ENCODE results near the gene C19orf38.
A peak's percentile ranks its signal among the peaks of the same experiment; 100 is the strongest.

C19orf38 gene

DNA sequence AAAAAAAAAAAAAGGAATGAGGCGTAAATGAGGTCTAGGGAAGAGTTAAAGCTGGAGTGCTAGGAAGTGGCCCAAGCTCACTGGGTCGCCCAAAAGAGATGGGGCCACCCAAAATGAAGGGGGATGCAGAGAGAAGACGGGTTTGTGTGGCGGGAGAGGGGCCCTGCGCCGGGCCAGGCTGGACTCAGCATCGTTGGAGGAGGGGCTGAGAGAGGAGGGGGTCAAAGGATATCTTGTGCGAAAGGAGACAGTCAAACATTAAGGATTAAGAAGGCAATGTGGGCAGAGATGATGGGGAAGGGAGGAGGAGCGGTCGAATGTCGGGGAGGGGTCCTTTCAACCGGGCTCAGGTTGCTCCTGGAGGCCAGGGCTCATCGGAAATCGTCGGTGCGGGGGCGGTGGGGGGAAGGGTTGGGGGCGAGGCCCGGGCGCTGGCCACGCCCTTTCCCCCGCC is 22.3 kb downstream of the C19orf38 start:
- H3K4me3 ChIP-seq (replicated peaks; ENCODE audit: insufficient read depth, low read length): peak overlapping the region; percentile 55
- peak overlapping the region; percentile 32; the same call in 1 of the 2 replicates for H3K27ac ChIP-seq (replicated peaks)
- no peak for DNase-seq (ENCODE audit: low read depth in 1 of 2, low spot score in 1 of 2)
- H3K27me3 ChIP-seq (ENCODE audit: insufficient read depth, poor library complexity, severe bottlenecking): no peaks in the 10 kb centered on the region
- TF ChIP-seq SPI1 (IDR thresholded peaks at IDR 0.05; ENCODE audit: borderline replicate concordance, low read depth): no peak
- TF ChIP-seq, protein P1, sequence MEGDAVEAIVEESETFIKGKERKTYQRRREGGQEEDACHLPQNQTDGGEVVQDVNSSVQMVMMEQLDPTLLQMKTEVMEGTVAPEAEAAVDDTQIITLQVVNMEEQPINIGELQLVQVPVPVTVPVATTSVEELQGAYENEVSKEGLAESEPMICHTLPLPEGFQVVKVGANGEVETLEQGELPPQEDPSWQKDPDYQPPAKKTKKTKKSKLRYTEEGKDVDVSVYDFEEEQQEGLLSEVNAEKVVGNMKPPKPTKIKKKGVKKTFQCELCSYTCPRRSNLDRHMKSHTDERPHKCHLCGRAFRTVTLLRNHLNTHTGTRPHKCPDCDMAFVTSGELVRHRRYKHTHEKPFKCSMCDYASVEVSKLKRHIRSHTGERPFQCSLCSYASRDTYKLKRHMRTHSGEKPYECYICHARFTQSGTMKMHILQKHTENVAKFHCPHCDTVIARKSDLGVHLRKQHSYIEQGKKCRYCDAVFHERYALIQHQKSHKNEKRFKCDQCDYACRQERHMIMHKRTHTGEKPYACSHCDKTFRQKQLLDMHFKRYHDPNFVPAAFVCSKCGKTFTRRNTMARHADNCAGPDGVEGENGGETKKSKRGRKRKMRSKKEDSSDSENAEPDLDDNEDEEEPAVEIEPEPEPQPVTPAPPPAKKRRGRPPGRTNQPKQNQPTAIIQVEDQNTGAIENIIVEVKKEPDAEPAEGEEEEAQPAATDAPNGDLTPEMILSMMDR (IDR thresholded peaks at IDR 0.05; ENCODE audit: insufficient read depth, low read length): no peak
- no peak for TF ChIP-seq GABPA (IDR thresholded peaks at IDR 0.05; ENCODE audit: low read depth)
- TF ChIP-seq, protein P2, sequence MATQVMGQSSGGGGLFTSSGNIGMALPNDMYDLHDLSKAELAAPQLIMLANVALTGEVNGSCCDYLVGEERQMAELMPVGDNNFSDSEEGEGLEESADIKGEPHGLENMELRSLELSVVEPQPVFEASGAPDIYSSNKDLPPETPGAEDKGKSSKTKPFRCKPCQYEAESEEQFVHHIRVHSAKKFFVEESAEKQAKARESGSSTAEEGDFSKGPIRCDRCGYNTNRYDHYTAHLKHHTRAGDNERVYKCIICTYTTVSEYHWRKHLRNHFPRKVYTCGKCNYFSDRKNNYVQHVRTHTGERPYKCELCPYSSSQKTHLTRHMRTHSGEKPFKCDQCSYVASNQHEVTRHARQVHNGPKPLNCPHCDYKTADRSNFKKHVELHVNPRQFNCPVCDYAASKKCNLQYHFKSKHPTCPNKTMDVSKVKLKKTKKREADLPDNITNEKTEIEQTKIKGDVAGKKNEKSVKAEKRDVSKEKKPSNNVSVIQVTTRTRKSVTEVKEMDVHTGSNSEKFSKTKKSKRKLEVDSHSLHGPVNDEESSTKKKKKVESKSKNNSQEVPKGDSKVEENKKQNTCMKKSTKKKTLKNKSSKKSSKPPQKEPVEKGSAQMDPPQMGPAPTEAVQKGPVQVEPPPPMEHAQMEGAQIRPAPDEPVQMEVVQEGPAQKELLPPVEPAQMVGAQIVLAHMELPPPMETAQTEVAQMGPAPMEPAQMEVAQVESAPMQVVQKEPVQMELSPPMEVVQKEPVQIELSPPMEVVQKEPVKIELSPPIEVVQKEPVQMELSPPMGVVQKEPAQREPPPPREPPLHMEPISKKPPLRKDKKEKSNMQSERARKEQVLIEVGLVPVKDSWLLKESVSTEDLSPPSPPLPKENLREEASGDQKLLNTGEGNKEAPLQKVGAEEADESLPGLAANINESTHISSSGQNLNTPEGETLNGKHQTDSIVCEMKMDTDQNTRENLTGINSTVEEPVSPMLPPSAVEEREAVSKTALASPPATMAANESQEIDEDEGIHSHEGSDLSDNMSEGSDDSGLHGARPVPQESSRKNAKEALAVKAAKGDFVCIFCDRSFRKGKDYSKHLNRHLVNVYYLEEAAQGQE (IDR thresholded peaks at IDR 0.05; ENCODE audit: insufficient replicate concordance, low read depth): no peak
- no peak; the same call in 1 of the 2 replicates for TF ChIP-seq POLR2AphosphoS5 (IDR thresholded peaks at IDR 0.05; ENCODE audit: low read depth)

DNA sequence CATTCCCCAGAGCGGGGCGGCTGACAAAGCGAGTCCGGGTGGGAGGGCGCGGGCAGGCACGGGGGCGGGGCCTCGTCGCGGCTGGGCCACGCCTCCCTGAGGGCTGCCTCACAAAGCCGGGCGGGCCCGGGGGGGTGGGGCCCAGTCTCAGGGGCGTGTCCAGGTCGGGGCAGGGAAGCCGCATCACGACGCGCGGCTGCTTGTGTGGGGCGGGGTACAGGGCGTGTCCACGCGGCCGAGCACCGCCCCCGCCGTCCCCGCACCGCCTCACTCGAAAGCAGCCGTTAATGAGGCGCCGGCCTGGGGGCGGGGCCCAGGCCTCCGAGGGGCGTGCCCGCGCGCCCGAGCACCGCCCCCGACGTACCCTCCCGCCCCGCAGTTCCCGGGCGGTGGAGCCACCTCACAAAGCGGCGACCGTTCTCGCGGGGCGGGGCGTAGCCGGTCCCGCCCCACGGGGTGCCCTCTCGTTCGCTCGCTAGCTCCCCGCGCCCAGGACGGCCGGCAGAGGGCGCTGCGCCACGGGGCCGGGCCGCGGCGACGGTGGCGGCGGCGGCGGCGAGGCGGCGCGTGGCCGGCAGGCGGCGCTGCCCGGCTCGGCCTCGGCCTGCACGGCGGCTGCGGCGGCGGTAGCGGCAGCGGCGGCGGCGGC is 22.9 kb downstream of the C19orf38 start, which contains the start of gene CARM1:
Gene CARM1, plus strand, starts transcription at position 599 of the 649 bp plus-strand sequence. CDS start 150 bp downstream, outside the sequence.
- H3K4me3 ChIP-seq (replicated peaks; ENCODE audit: insufficient read depth, low read length): peak within 1 kb of the TSS; percentile 88
- TF ChIP-seq GABPA (IDR thresholded peaks at IDR 0.05; ENCODE audit: low read depth): no peak
- TF ChIP-seq, protein P1 (IDR thresholded peaks at IDR 0.05; ENCODE audit: insufficient read depth, low read length): peak; percentile 14
- TF ChIP-seq POLR2AphosphoS5 (IDR thresholded peaks at IDR 0.05; ENCODE audit: low read depth): no peak
- TF ChIP-seq SPI1 (IDR thresholded peaks at IDR 0.05; ENCODE audit: borderline replicate concordance, low read depth): no peak
- TF ChIP-seq, protein P2 (IDR thresholded peaks at IDR 0.05; ENCODE audit: insufficient replicate concordance, low read depth): no peak
- H3K27me3 ChIP-seq (ENCODE audit: insufficient read depth, poor library complexity, severe bottlenecking): no peaks in the 10 kb centered on the region
- DNase-seq (ENCODE audit: low read depth in 1 of 2, low spot score in 1 of 2): peak; percentile 94 to 98
- H3K27ac ChIP-seq (replicated peaks): peak within 1 kb of the TSS; percentile 32; the same call in 1 of the 2 replicates

DNA sequence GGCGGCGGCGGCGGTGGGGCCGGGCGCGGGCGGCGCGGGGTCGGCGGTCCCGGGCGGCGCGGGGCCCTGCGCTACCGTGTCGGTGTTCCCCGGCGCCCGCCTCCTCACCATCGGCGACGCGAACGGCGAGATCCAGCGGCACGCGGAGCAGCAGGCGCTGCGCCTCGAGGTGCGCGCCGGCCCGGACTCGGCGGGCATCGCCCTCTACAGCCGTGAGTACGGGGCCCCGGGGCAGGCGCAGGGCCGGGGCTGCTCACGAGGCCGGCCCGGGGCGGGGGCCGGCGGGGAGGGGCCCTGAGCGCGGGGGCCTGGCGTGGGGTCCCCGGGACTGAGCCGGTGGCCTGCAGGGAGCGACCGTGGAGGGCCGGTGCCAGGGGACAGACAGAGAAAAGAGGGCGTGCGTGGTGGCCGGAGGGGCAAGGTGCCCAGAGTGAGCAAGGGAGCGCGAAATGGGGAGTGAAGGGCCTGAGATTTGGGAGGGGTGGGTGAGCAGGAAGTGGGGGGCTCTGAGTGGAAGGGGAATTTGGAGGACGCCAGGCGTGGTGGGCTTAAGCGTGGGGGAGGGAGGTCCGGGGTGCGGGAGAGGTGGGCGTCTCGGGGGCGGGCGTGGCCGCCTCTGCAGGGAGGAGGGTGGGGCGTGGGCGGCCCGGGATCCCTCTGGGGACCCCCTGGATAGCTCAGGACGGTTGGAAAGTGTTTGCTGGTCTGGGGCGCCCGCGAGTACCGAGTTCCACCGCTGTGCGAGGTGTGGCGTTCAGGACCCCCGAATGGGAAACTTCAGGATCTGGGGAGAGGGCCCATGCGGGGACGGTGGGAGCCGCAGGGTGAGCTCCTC is 23.7 kb downstream of the C19orf38 start:
- Histone ChIP-seq H3K27ac (replicated peaks) (no peak overlapping the region), H3K4me3 (replicated peaks; ENCODE audit: insufficient read depth, low read length) (peak overlapping the region; percentile 88), H3K27me3 (ENCODE audit: insufficient read depth, poor library complexity, severe bottlenecking) (no peaks in the 10 kb centered on the region)
- TF ChIP-seq POLR2AphosphoS5 (IDR thresholded peaks at IDR 0.05; ENCODE audit: low read depth): no peak
- no peak for TF ChIP-seq GABPA (IDR thresholded peaks at IDR 0.05; ENCODE audit: low read depth)
- TF ChIP-seq, protein P2 (IDR thresholded peaks at IDR 0.05; ENCODE audit: insufficient replicate concordance, low read depth): no peak
- no peak for TF ChIP-seq SPI1 (IDR thresholded peaks at IDR 0.05; ENCODE audit: borderline replicate concordance, low read depth)
- TF ChIP-seq, protein P1 (IDR thresholded peaks at IDR 0.05; ENCODE audit: insufficient read depth, low read length): no peak
- DNase-seq (ENCODE audit: low read depth in 1 of 2, low spot score in 1 of 2): no peak

Data from HL-60 (cell line).